A549 (cell line): Measurements from ENCODE around the gene ACTR2. TPM values are rescaled to one million over a fixed set of nuclear protein-coding genes. Genes with fewer than 3 reads are reported as not detected.
"Not testable (repeated sequence)": the region's sequence is repeated elsewhere in the genome, so short reads cannot be mapped to it uniquely, and the experiment has no call there.

Experiments used
- ATAC-seq, 2 experiments: fragments of 200-7000 bp in 1 of 2; fragments of >200 bp in 1 of 2; cut with Nextera tagmentation in 1 of 2; cut with Tn5 transposase in 1 of 2; 3 replicates each; pipeline versions ENCODE4 v1.8.0 to v1.9.1; 2018 to 2020; ENCODE audit warnings: mild to moderate bottlenecking in 1 of 2, moderate library complexity in 1 of 2
- CTCF ChIA-PET: fragments of 300-600 bp; sonication (Branson Sonifier 250); formaldehyde crosslinking; extraction: SDS; loops from one replicate; lab custom pipeline; 2021; ENCODE audit warnings: antibody characterized with exemption, inconsistent platforms; lab: Yijun Ruan, JAX
- POLR2A ChIA-PET: fragments of 350-600 bp; formaldehyde crosslinking; extraction: SDS; loops from one replicate; lab custom pipeline; 2021; ENCODE audit warnings: antibody characterized with exemption, inconsistent platforms; lab: Yijun Ruan, JAX
- DNase-seq, 2 experiments: peaks; one replicate each; pipeline versions ENCODE4 v3.0.0 to v3.0.0-alpha.2; 2011 to 2016; ENCODE audit warnings: low read depth in 1 of 2, low spot score in 1 of 2
- FAIRE-seq: peaks from 2 replicates; lab custom pipeline; 2011; peaks lifted over from hg19 to GRCh38; lab: Jason Lieb, UNC
- H3K27ac ChIP-seq, 2 experiments: fragments of >200 bp; sonication (Bioruptor Twin); formaldehyde crosslinking; 3 replicates each; pipeline ENCODE4 v1.5.1; 2016 to 2017
- H3K4me1 ChIP-seq: fragments of >200 bp; sonication (Bioruptor Twin); formaldehyde crosslinking; 3 replicates; pipeline ENCODE4 v1.6.1; 2016
- H3K4me2 ChIP-seq: fragments of >200 bp; sonication (Bioruptor Twin); formaldehyde crosslinking; 3 replicates; pipeline ENCODE4 v1.6.1; 2016
- H3K4me3 ChIP-seq: fragments of >200 bp; sonication (Bioruptor Twin); formaldehyde crosslinking; 3 replicates; pipeline ENCODE4 v1.5.1; 2016
- H3K9me3 ChIP-seq: fragments of >200 bp; sonication (Bioruptor Twin); formaldehyde crosslinking; 3 replicates; pipeline ENCODE4 v1.6.1; 2016
- CBX8 ChIP-seq: fragments of 200-600 bp; sonication (generic); IDR thresholded peaks from 2 replicates; pipeline ENCODE4 v1.6.1; 2016
- CEBPB ChIP-seq, 2 experiments: fragments of >200 bp in 1 of 2; sonication (Bioruptor Twin) in 1 of 2; formaldehyde crosslinking in 1 of 2; IDR thresholded peaks; 2 replicates each; pipeline ENCODE4 v1.6.1; 2012 to 2016
- CHD4 ChIP-seq: fragments of 200-600 bp; sonication (generic); IDR thresholded peaks from 2 replicates; pipeline ENCODE4 v1.6.1; 2016; ENCODE audit warnings: antibody characterized with exemption, mild to moderate bottlenecking, borderline replicate concordance
- EHF ChIP-seq: fragments of 250-450 bp; sonication (Bioruptor Pico); IDR thresholded peaks from 2 replicates; pipeline ENCODE4 v1.5.0; 2020; ENCODE audit warnings: mild to moderate bottlenecking
- EHMT2 ChIP-seq: fragments of 200-600 bp; sonication (generic); IDR thresholded peaks from 2 replicates; pipeline ENCODE4 v1.6.1; 2016; ENCODE audit warnings: antibody characterized with exemption, low read depth, mild to moderate bottlenecking, moderate library complexity
- EP300 ChIP-seq, 2 experiments: fragments of >200 bp; sonication (Bioruptor Twin); formaldehyde crosslinking; IDR thresholded peaks; 2 replicates in 1 of 2; 3 replicates in 1 of 2; pipeline ENCODE4 v1.6.1; 2016 to 2017
- ESRRA ChIP-seq: fragments of 150-350 bp; IDR thresholded peaks from 2 replicates; pipeline ENCODE4 v1.6.1; 2014; ENCODE audit warnings: mild to moderate bottlenecking, low read length, borderline replicate concordance
- FOSB ChIP-seq: fragments of 250-450 bp; sonication (Bioruptor Pico); IDR thresholded peaks from 2 replicates; pipeline ENCODE4 v1.5.0; 2020; ENCODE audit warnings: mild to moderate bottlenecking, moderate library complexity
- FOSL2 ChIP-seq, 2 experiments: fragments of 450-650 bp in 1 of 2; fragments of >200 bp in 1 of 2; sonication (Bioruptor Twin) in 1 of 2; formaldehyde crosslinking; IDR thresholded peaks; 2 replicates each; pipeline versions ENCODE4 v1.5.0 to v1.6.1; 2016 to 2020; ENCODE audit warnings: mild to moderate bottlenecking in 1 of 2, moderate library complexity in 1 of 2
- FOXS1 ChIP-seq: fragments of 250-450 bp; sonication (Bioruptor Pico); IDR thresholded peaks from 2 replicates; pipeline ENCODE4 v1.5.0; 2020; ENCODE audit warnings: mild to moderate bottlenecking, moderate library complexity
- HEYL ChIP-seq: fragments of 250-450 bp; sonication (Bioruptor Pico); IDR thresholded peaks from 2 replicates; pipeline ENCODE4 v1.8.0; 2021; ENCODE audit warnings: mild to moderate bottlenecking, moderate library complexity
- HOXA7 ChIP-seq: fragments of 250-450 bp; sonication (Bioruptor Pico); IDR thresholded peaks from 2 replicates; pipeline ENCODE4 v1.5.0; 2020; ENCODE audit warnings: mild to moderate bottlenecking, moderate library complexity
- HOXB5 ChIP-seq: fragments of 250-450 bp; sonication (Bioruptor Pico); IDR thresholded peaks from 2 replicates; pipeline ENCODE4 v1.5.0; 2020; ENCODE audit warnings: mild to moderate bottlenecking, moderate library complexity
- KDM1A ChIP-seq: fragments of 200-600 bp; sonication (generic); IDR thresholded peaks from 2 replicates; pipeline ENCODE4 v1.6.1; 2016; ENCODE audit warnings: low read depth, mild to moderate bottlenecking
- MAZ ChIP-seq: fragments of 150-350 bp; IDR thresholded peaks from 2 replicates; pipeline ENCODE4 v1.6.1; 2014; ENCODE audit warnings: antibody characterized with exemption, low read depth, low read length, borderline replicate concordance
- MYC ChIP-seq: IDR thresholded peaks from 2 replicates; pipeline ENCODE4 v1.6.1; 2012; ENCODE audit warnings: mild to moderate bottlenecking, inconsistent platforms, low read length, improper control_type of control experiment, borderline replicate concordance
- NPAS2 ChIP-seq: fragments of 250-450 bp; sonication (Bioruptor Pico); IDR thresholded peaks from 2 replicates; pipeline ENCODE4 v1.8.0; 2022; ENCODE audit warnings: mild to moderate bottlenecking, moderate library complexity, borderline replicate concordance
- NR3C1 ChIP-seq: fragments of >200 bp; sonication (Bioruptor Twin); formaldehyde crosslinking; IDR thresholded peaks from 3 replicates; pipeline ENCODE4 v1.6.1; 2017
- RAD21 ChIP-seq, 2 experiments: fragments of >200 bp in 1 of 2; sonication (Bioruptor Twin) in 1 of 2; formaldehyde crosslinking in 1 of 2; IDR thresholded peaks in 1 of 2; conservative IDR thresholded peaks in 1 of 2; 2 replicates in 1 of 2; 3 replicates in 1 of 2; pipeline ENCODE4 v1.6.1; 2012 to 2018; ENCODE audit warnings: inconsistent platforms in 1 of 2
- ZC3H11A ChIP-seq: fragments of 450-650 bp; IDR thresholded peaks from 2 replicates; pipeline ENCODE4 v1.6.1; 2014; ENCODE audit warnings: antibody characterized with exemption, mild to moderate bottlenecking
- ZFP36 ChIP-seq: fragments of 450-650 bp; IDR thresholded peaks from 2 replicates; pipeline ENCODE4 v1.6.1; 2014; ENCODE audit warnings: borderline replicate concordance; ENCODE audit not compliant: partially characterized antibody
- WGBS: methylation state at CpG from one replicate; pipeline ENCODE4 v1.1.6; 2017; ENCODE audit errors: missing lambda C conversion rate; 5-methylcytosine and 5-hydroxymethylcytosine counted together
- polyA plus RNA-seq, 4 experiments: library from polyadenylated mRNA; depleted of rRNA in 3 of 4; stranded (reverse); fragments of >200 nt; fragmentation: RNase III in 1 of 4; extraction: RNeasy Plus Mini Kit Qiagen cat#74134 plus additional on column Dnase treatment in 1 of 4; gene quantifications; 2 replicates in 3 of 4; 3 replicates in 1 of 4; pipeline ENCODE4 v1.2.3, GENCODE V29; 2011 to 2017
- TF ChIP-seq, protein P1 (sequence below): fragments of 200-600 bp; sonication (generic); IDR thresholded peaks from 2 replicates; pipeline ENCODE4 v1.6.1; 2016; ENCODE audit warnings: antibody characterized with exemption, mild to moderate bottlenecking, moderate library complexity
- TF ChIP-seq, protein P2 (sequence below): IDR thresholded peaks from 2 replicates; pipeline ENCODE4 v1.6.1; 2012

The ACTR2 gene
- polyA plus RNA-seq, 2 of the 4 experiments (the other 2 are of a cell fraction), result 270 to 278 TPM

DNA sequence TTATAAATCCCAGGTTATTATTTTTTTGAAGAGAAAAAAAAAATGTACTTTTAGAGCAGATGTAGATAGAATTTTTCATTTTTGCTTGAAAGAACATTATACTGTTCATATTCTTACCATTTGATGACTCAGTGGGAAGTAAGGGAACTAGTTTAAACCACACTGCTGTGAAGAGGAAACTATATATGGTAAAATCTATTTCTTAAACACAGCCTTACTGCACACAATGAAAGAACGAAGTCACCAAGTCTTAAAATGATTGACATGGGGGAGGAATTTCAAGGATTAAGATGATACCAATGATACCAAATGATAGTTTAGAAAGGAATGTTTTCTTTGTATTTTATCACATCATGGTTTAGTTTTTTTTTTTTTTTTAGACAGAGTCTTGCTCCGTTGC lies 5.0 kb downstream of the ACTR2 start:
- DNase-seq (peak in 1 of 2 experiments; percentile 26), FAIRE-seq (no peak), ATAC-seq (no peak)
- ChIA-PET CTCF (no interaction called here), POLR2A (interaction anchor here (0.7 kb wide), 1 partner anchor 21 kb away, joined by 3 read pairs; no protein-coding TSS in a partner anchor)
- no peak for TF ChIP-seq EHF (CRISPR knock-in tag)
- no peak for TF ChIP-seq NR3C1
- TF ChIP-seq ZC3H11A, result no peak
- Histone ChIP-seq H3K4me1 (peaks cover 36% of the 10 kb centered on the region), H3K4me2 (peak overlapping the region; percentile 80), H3K9me3 (no peaks in the 10 kb centered on the region), H3K27ac (no peak overlapping the region), H3K4me3 (no peak overlapping the region)
- WGBS, result 89% methylated on average over 2 of the region's 2 CpGs

DNA sequence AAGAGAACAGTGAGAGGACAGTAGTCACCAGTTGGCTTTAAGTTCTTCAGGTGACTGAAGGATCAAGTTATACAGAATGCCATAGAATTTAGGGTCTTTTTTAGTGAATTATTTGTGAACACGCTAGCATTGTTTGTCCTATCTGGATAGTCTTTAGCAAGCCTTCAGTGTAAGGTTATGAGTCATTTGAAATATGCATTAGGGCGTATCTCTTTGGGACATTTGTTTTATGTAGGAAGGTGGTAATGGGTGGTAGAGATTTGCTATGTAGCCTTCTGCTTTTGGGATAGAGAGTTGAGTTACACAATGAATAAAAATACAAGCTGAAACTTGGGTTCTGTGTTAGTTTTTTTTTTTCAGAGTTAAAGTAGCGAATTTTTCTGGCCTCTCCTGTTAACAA lies 13.0 kb downstream of the ACTR2 start:
- DNase-seq, result no peak

DNA sequence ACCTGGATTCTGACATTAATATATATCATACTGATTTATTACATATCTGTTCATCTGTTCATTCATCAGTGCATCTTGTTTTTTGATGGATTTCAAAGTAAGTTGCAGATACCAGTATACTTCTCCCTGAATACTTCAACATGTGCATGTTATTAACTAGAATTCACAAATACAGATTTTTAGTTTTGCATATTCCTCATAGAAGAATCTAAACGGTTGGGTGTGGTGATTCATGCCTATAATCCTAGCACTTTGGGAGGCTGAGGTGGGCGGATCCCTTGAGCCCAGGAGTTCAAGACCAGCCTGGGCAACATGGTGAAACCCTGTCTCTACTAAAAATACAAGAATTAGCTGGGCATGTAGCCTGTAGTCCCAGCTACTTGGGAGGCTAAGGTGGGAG lies 16.8 kb downstream of the ACTR2 start:
- CTCF ChIA-PET, H3K4me2 ChIP-seq, H3K27ac ChIP-seq, H3K9me3 ChIP-seq, POLR2A ChIA-PET, ATAC-seq, H3K4me3 ChIP-seq, FAIRE-seq, DNase-seq: not testable (repeated sequence)
- peaks cover 12% of the 10 kb centered on the region; the same call in 2 of the 3 replicates for H3K4me1 ChIP-seq
- WGBS, result 60% methylated on average over 2 of the region's 2 CpGs

More for the DNA sequence above, 13.0 kb downstream of the ACTR2 start:
- 71% methylated on average over 3 of the region's 3 CpGs for WGBS
- no peak overlapping the region for H3K4me2 ChIP-seq
- ChIA-PET POLR2A (no interaction called here), CTCF (interaction anchor here (0.6 to 1.1 kb wide), 2 partner anchors 26 to 53 kb away, joined by 4 to 5 read pairs; no protein-coding TSS in a partner anchor)
- FAIRE-seq (no peak), ATAC-seq (peak in 1 of 2 experiments; percentile 32; a peak in 1 of 6 replicates)
- H3K27ac ChIP-seq, result no peak overlapping the region
- no peaks in the 10 kb centered on the region for H3K9me3 ChIP-seq
- peaks cover 12% of the 10 kb centered on the region; the same call in 2 of the 3 replicates for H3K4me1 ChIP-seq
- TF ChIP-seq ZFP36 (no peak), NR3C1 (no peak), CHD4 (no peak), EHMT2 (no peak), HEYL (no peak), RAD21 (conservative IDR thresholded peaks at IDR 0.05 in 1 of 2, IDR thresholded peaks at IDR 0.05 in 1 of 2) (no peak), MYC (no peak), FOXS1 (CRISPR knock-in tag) (no peak), EP300 (IDR thresholded peaks at IDR 0.05) (no peak), CBX8 (no peak), ZC3H11A (no peak), FOSB (CRISPR knock-in tag) (no peak), NPAS2 (CRISPR knock-in tag) (no peak)
- TF ChIP-seq, protein P1, sequence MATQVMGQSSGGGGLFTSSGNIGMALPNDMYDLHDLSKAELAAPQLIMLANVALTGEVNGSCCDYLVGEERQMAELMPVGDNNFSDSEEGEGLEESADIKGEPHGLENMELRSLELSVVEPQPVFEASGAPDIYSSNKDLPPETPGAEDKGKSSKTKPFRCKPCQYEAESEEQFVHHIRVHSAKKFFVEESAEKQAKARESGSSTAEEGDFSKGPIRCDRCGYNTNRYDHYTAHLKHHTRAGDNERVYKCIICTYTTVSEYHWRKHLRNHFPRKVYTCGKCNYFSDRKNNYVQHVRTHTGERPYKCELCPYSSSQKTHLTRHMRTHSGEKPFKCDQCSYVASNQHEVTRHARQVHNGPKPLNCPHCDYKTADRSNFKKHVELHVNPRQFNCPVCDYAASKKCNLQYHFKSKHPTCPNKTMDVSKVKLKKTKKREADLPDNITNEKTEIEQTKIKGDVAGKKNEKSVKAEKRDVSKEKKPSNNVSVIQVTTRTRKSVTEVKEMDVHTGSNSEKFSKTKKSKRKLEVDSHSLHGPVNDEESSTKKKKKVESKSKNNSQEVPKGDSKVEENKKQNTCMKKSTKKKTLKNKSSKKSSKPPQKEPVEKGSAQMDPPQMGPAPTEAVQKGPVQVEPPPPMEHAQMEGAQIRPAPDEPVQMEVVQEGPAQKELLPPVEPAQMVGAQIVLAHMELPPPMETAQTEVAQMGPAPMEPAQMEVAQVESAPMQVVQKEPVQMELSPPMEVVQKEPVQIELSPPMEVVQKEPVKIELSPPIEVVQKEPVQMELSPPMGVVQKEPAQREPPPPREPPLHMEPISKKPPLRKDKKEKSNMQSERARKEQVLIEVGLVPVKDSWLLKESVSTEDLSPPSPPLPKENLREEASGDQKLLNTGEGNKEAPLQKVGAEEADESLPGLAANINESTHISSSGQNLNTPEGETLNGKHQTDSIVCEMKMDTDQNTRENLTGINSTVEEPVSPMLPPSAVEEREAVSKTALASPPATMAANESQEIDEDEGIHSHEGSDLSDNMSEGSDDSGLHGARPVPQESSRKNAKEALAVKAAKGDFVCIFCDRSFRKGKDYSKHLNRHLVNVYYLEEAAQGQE, result no peak
- no peak overlapping the region for H3K4me3 ChIP-seq

DNA sequence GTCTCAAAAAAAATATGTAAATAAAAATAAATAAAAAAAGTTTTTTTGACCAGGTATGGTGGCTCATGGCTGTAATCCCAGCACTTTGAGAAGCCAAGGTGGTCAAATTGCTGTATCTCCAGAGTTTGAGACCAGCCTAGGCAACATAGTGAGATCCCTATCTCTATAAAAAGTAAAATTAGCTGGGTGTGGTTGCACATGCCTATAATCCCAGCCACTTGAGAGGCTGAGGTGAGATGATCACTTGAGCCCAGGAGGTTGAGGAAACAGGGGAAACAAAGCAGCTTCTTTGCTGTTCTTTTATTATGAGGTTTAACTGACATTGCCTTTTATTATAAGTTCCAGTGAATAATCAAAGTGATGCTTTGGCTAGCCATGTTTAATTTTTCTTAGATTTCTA lies 25.0 kb downstream of the ACTR2 start:
- CTCF ChIA-PET, result interaction anchor here (0.6 to 1.4 kb wide), 4 partner anchors 10 to 302 kb away, joined by 3 to 4 read pairs (median 3); no protein-coding TSS in a partner anchor
- Histone ChIP-seq H3K4me2 (no peak overlapping the region), H3K4me1 (no peaks in the 10 kb centered on the region), H3K9me3 (no peaks in the 10 kb centered on the region), H3K27ac (no peak overlapping the region), H3K4me3 (no peak overlapping the region)
- ATAC-seq, result no peak
- TF ChIP-seq KDM1A (no peak), HOXB5 (CRISPR knock-in tag) (no peak), HOXA7 (CRISPR knock-in tag) (no peak), FOSL2 (IDR thresholded peaks at IDR 0.05) (no peak), FOSL2 (CRISPR knock-in tag; IDR thresholded peaks at IDR 0.05) (no peak), CEBPB (IDR thresholded peaks at IDR 0.05) (no peak), ESRRA (no peak), MAZ (no peak)
- TF ChIP-seq, protein P2, sequence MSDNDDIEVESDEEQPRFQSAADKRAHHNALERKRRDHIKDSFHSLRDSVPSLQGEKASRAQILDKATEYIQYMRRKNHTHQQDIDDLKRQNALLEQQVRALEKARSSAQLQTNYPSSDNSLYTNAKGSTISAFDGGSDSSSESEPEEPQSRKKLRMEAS, result no peak
- POLR2A ChIA-PET, result interaction anchor here (0.9 kb wide), 1 partner anchor 25 kb away, joined by 3 read pairs; the partner anchor contains the start of gene ACTR2
- no peak for DNase-seq
- no peak for FAIRE-seq
